HCT116 (cell line): ENCODE measurements around the gene NFIB. TPM values are rescaled to one million over a fixed set of nuclear protein-coding genes. Genes with fewer than 3 reads are reported as not detected.

Experiments used
- ATAC-seq: fragments of 200-7000 bp; cut with Tn5 transposase; 2 replicates; pipeline ENCODE4 v1.9.1; 2020; ENCODE audit warnings: mild to moderate bottlenecking, moderate library complexity
- BruUV-seq: library from RNA; stranded (reverse); fragments of 400-500 nt; replicated peaks from 2 replicates; lab custom pipeline; 2021; lab: Mats Ljungman, UMichigan
- CTCF ChIA-PET: fragments of 300-600 bp; sonication (Branson Sonifier 250); formaldehyde crosslinking; loops from one replicate; lab custom pipeline; 2021; ENCODE audit warnings: antibody characterized with exemption; lab: Charles Lee
- POLR2A ChIA-PET: fragments of 300-600, 350-600 bp; sonication (Branson Sonifier 250); formaldehyde crosslinking; loops from one replicate; lab custom pipeline; 2021; ENCODE audit warnings: antibody characterized with exemption; lab: Charles Lee
- RAD21 ChIA-PET, 2 experiments: fragments of 300-600 bp; sonication (Branson Sonifier 250); formaldehyde crosslinking; loops; one replicate each; lab custom pipeline; 2023; ENCODE audit warnings: low total read pairs in 2 of 2; ENCODE audit not compliant: uncharacterized antibody in 2 of 2, unreplicated experiment in 2 of 2, low non-redundant PET in 1 of 2; lab: Charles Lee
- DNase-seq: peaks from one replicate; pipeline ENCODE4 v3.0.0-alpha.2; 2010; ENCODE audit warnings: low read depth, low spot score
- H2AFZ ChIP-seq: fragments of 200-600 bp; shearing (Covaris generic), sonication (generic); 2 replicates; pipeline ENCODE4 v1.6.1; 2017; ENCODE audit warnings: low read depth, mixed run types, mixed read lengths, antibody characterized with exemption, low read length; ENCODE audit not compliant: poor library complexity, severe bottlenecking
- H3K27ac ChIP-seq: 2 replicates; pipeline ENCODE4 v1.5.1; 2012; ENCODE audit warnings: low read depth, low read length
- H3K27me3 ChIP-seq: fragments of 200-600 bp; sonication (generic); 2 replicates; pipeline ENCODE4 v1.6.1; 2016; ENCODE audit warnings: mixed run types, low read length, mixed read lengths; ENCODE audit not compliant: insufficient read depth
- H3K36me3 ChIP-seq, 2 experiments: fragments of 200-500 bp in 1 of 2; fragments of 200-600 bp in 1 of 2; sonication (Bioruptor generic) in 1 of 2; sonication (generic) in 1 of 2; 2 replicates each; pipeline versions ENCODE4 v1.5.1 to v1.6.1; 2014 to 2016; ENCODE audit warnings: low read length in 2 of 2, inconsistent platforms in 1 of 2, mixed read lengths in 1 of 2, mixed run types in 1 of 2; ENCODE audit not compliant: insufficient read depth in 2 of 2, control insufficient read depth in 1 of 2
- H3K4me1 ChIP-seq, 2 experiments: fragments of 200-600 bp in 1 of 2; sonication (generic) in 1 of 2; 2 replicates each; pipeline versions ENCODE4 v1.5.1 to v1.6.1; 2012 to 2017; ENCODE audit warnings: low read length in 2 of 2, inconsistent platforms in 1 of 2, mild to moderate bottlenecking in 1 of 2, mixed read lengths in 1 of 2, mixed run types in 1 of 2, moderate library complexity in 1 of 2; ENCODE audit not compliant: insufficient read depth in 2 of 2, control insufficient read depth in 1 of 2
- H3K4me2 ChIP-seq: fragments of 200-600 bp; sonication (generic); 2 replicates; pipeline ENCODE4 v1.6.1; 2017; ENCODE audit warnings: mixed run types, low read length, mixed read lengths
- H3K4me3 ChIP-seq, 2 experiments: fragments of 200-600 bp in 1 of 2; sonication (generic) in 1 of 2; replicated peaks in 1 of 2; 2 replicates each; pipeline ENCODE4 v1.5.1; 2011 to 2016; ENCODE audit warnings: low read length in 2 of 2, control low read depth in 1 of 2, low read depth in 1 of 2, mild to moderate bottlenecking in 1 of 2, mixed read lengths in 1 of 2, mixed run types in 1 of 2
- H3K79me2 ChIP-seq: fragments of 200-600 bp; sonication (generic); 2 replicates; pipeline ENCODE4 v1.6.1; 2017; ENCODE audit warnings: mild to moderate bottlenecking, mixed run types, low read length, moderate library complexity, mixed read lengths; ENCODE audit not compliant: insufficient read depth
- H3K9ac ChIP-seq: fragments of 200-600 bp; sonication (generic); 2 replicates; pipeline ENCODE4 v1.6.1; 2016; ENCODE audit warnings: low read length, mixed read lengths
- H3K9me2 ChIP-seq: fragments of 200-600 bp; sonication (generic), shearing (Covaris generic); 2 replicates; pipeline ENCODE4 v1.6.1; 2017; ENCODE audit warnings: mixed run types, mild to moderate bottlenecking, moderate library complexity; ENCODE audit not compliant: insufficient read depth
- H3K9me3 ChIP-seq, 2 experiments: fragments of 200-500 bp in 1 of 2; fragments of 200-600 bp in 1 of 2; sonication (Bioruptor generic) in 1 of 2; sonication (generic) in 1 of 2; 2 replicates each; pipeline ENCODE4 v1.6.1; 2014 to 2017; ENCODE audit warnings: low read length in 2 of 2, mixed read lengths in 2 of 2, inconsistent platforms in 1 of 2, low read depth in 1 of 2, mild to moderate bottlenecking in 1 of 2, mixed run types in 1 of 2, moderate library complexity in 1 of 2; ENCODE audit not compliant: control insufficient read depth in 1 of 2, insufficient read depth in 1 of 2
- H4K20me1 ChIP-seq: fragments of 200-600 bp; sonication (generic), shearing (Covaris generic); 2 replicates; pipeline ENCODE4 v1.6.1; 2017; ENCODE audit warnings: mixed run types, mild to moderate bottlenecking, moderate library complexity; ENCODE audit not compliant: insufficient read depth
- CEBPB ChIP-seq: IDR thresholded peaks from 2 replicates; pipeline ENCODE4 v1.6.1; 2012; ENCODE audit warnings: low read depth
- EGR1 ChIP-seq: IDR thresholded peaks from 2 replicates; pipeline ENCODE4 v1.6.1; 2012; ENCODE audit warnings: low read depth
- ELF1 ChIP-seq: IDR thresholded peaks from 2 replicates; pipeline ENCODE4 v1.6.1; 2012; ENCODE audit warnings: low read depth, borderline replicate concordance
- FOSL1 ChIP-seq: IDR thresholded peaks from 2 replicates; pipeline ENCODE4 v1.6.1; 2012; ENCODE audit warnings: low read depth
- JUND ChIP-seq: IDR thresholded peaks from 2 replicates; pipeline ENCODE4 v1.6.1; 2012
- SP1 ChIP-seq: IDR thresholded peaks from 2 replicates; pipeline ENCODE4 v1.6.1; 2012; ENCODE audit warnings: low read depth
- TCF7L2 ChIP-seq: IDR thresholded peaks from 2 replicates; pipeline ENCODE4 v1.7.0; 2011; ENCODE audit warnings: borderline replicate concordance, inconsistent platforms; ENCODE audit not compliant: insufficient read depth, insufficient read length; ENCODE audit errors: extremely low read depth
- YY1 ChIP-seq: IDR thresholded peaks from 2 replicates; pipeline ENCODE4 v1.6.1; 2011; ENCODE audit warnings: low read length, low read depth, moderate library complexity, mild to moderate bottlenecking; ENCODE audit not compliant: insufficient replicate concordance; ENCODE audit errors: extremely low read depth
- ZFX ChIP-seq: fragments of 450-650 bp; IDR thresholded peaks from 2 replicates; pipeline ENCODE4 v1.6.1; 2017
- intact Hi-C: fragments of 100-400 bp; cut with micrococcal nuclease; formaldehyde crosslinking; loops from 2 replicates; pipeline ENCODE4 v1.10.0; 2022
- total RNA-seq: library from RNA; stranded (reverse); gene quantifications from one replicate; pipeline ENCODE4 v1.2.1, GENCODE V29; 2021; ENCODE audit not compliant: unreplicated experiment
- TF ChIP-seq, protein P1 (sequence below): IDR thresholded peaks from 2 replicates; pipeline ENCODE4 v1.6.1; 2012
- TF ChIP-seq, protein P2 (sequence below): IDR thresholded peaks from 2 replicates; pipeline ENCODE4 v1.6.1; 2012
- TF ChIP-seq, protein P3 (sequence below), 3 experiments: fragments of 200-600 bp in 1 of 3; sonication (generic) in 1 of 3; IDR thresholded peaks in 2 of 3; conservative IDR thresholded peaks in 1 of 3; 2 replicates each; pipeline ENCODE4 v1.5.1; 2012 to 2017; ENCODE audit warnings: low read depth in 2 of 3, low read length in 2 of 3, antibody characterized with exemption in 1 of 3, borderline replicate concordance in 1 of 3, control low read depth in 1 of 3, mild to moderate bottlenecking in 1 of 3, mixed read lengths in 1 of 3, mixed run types in 1 of 3, moderate library complexity in 1 of 3; ENCODE audit not compliant: insufficient read depth in 1 of 3
- TF ChIP-seq, protein P4 (sequence below): IDR thresholded peaks from 2 replicates; pipeline ENCODE4 v1.6.1; 2012; ENCODE audit warnings: low read depth

Gene NFIB
- total RNA-seq, 1 experiment from 2014 or later: 6.6 TPM

DNA sequence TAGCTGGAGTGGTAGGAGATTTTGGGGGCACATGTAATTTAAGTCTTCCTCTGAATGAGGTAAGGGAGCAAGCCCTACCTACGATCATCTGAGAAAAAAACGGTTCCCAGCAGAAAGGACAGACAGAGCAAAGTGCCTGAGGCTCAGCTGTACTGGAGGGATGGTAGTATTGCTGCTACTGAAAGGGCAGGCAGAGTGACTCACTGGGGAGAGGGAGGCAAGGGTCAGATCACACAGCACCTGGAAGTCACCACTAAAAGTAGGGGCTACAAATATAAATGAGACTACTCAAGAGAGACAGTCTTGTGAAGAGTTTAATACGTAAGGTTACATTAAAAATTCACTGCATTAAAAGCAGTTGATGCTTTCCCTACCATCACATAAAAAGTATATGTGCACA lies 75.9 kb downstream of the NFIB start:
- ATAC-seq (peak; percentile 85), DNase-seq (no peak)
- peak overlapping the region; percentile 21; the same call in 1 of the 2 replicates for H3K27ac ChIP-seq
- BruUV-seq: no TSS peak
- no peak overlapping the region for H3K9ac ChIP-seq
- no peak overlapping the region for H2AFZ ChIP-seq
- CTCF ChIA-PET: no interaction called here
- no peaks in the 10 kb centered on the region for H3K9me3 ChIP-seq
- 0 out of 4 replicates have a peak overlapping the region, but pooled peaks of 1 of the 2 experiments have one; percentile 12 for H3K4me3 ChIP-seq
- no peaks in the 10 kb centered on the region for H3K36me3 ChIP-seq
- no peak for TF ChIP-seq FOSL1
- TF ChIP-seq, protein P1, sequence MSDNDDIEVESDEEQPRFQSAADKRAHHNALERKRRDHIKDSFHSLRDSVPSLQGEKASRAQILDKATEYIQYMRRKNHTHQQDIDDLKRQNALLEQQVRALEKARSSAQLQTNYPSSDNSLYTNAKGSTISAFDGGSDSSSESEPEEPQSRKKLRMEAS: no peak
- no peak for TF ChIP-seq ZFX
- TF ChIP-seq, protein P2, sequence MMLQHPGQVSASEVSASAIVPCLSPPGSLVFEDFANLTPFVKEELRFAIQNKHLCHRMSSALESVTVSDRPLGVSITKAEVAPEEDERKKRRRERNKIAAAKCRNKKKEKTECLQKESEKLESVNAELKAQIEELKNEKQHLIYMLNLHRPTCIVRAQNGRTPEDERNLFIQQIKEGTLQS: no peak
- no peak for TF ChIP-seq EGR1
- TF ChIP-seq CEBPB: no peak
- TF ChIP-seq TCF7L2: no peak
- peak overlapping the region; percentile 53 for H3K4me2 ChIP-seq
- intact Hi-C loops: loop anchor here (5.0 kb wide), 1 partner anchor 61 kb away; no protein-coding TSS in a partner anchor
- H3K79me2 ChIP-seq: no peaks in the 10 kb centered on the region
- no peaks in the 10 kb centered on the region for H3K9me2 ChIP-seq
- H3K27me3 ChIP-seq: no peaks in the 10 kb centered on the region
- peaks cover 6 to 16% of the 10 kb centered on the region in 2 experiments; a peak in 3 of 4 replicates for H3K4me1 ChIP-seq
- RAD21 ChIA-PET: interaction anchor here in 1 of 2 experiments (0.7 kb wide), 1 partner anchor 196 kb away, joined by 13 read pairs; no protein-coding TSS in a partner anchor
- no peaks in the 10 kb centered on the region for H4K20me1 ChIP-seq
- POLR2A ChIA-PET: no interaction called here

DNA sequence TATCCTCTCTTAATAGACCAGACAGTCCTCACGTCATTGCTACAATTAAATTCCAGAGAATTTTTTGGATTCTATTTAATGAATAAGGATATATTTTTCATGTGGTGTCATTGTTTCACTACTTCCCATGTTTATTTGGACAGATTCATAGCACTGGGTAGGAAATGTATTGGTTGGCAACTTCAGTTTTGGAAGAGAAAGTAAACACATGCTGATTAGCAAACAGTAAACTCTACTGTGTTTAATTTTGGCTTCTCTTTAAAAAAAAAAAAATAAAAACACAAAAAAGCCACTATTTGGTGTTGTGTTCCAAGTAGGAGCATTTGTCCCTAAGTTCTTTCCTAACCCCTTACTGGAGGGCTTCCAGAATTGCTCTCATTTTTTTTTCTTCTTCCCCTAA lies 77.3 kb downstream of the NFIB start:
- Histone ChIP-seq H3K9me3 (no peaks in the 10 kb centered on the region), H2AFZ (no peak overlapping the region), H3K4me1 (peaks cover 6 to 16% of the 10 kb centered on the region in 2 experiments; a peak in 3 of 4 replicates), H3K79me2 (no peaks in the 10 kb centered on the region), H3K9ac (no peak overlapping the region), H3K4me2 (no peak overlapping the region), H3K9me2 (no peaks in the 10 kb centered on the region), H3K36me3 (no peaks in the 10 kb centered on the region), H3K4me3 (no peak overlapping the region), H4K20me1 (no peaks in the 10 kb centered on the region), H3K27me3 (no peaks in the 10 kb centered on the region), H3K27ac (no peak overlapping the region)
- no TSS peak for BruUV-seq
- ChIA-PET RAD21 (no interaction called here), CTCF (no interaction called here), POLR2A (no interaction called here)
- no peak for ATAC-seq
- intact Hi-C loops: loop anchor here (5.0 kb wide), 1 partner anchor 59 kb away; no protein-coding TSS in a partner anchor
- DNase-seq: no peak
- TF ChIP-seq, protein P3, sequence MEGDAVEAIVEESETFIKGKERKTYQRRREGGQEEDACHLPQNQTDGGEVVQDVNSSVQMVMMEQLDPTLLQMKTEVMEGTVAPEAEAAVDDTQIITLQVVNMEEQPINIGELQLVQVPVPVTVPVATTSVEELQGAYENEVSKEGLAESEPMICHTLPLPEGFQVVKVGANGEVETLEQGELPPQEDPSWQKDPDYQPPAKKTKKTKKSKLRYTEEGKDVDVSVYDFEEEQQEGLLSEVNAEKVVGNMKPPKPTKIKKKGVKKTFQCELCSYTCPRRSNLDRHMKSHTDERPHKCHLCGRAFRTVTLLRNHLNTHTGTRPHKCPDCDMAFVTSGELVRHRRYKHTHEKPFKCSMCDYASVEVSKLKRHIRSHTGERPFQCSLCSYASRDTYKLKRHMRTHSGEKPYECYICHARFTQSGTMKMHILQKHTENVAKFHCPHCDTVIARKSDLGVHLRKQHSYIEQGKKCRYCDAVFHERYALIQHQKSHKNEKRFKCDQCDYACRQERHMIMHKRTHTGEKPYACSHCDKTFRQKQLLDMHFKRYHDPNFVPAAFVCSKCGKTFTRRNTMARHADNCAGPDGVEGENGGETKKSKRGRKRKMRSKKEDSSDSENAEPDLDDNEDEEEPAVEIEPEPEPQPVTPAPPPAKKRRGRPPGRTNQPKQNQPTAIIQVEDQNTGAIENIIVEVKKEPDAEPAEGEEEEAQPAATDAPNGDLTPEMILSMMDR (IDR thresholded peaks at IDR 0.05 in 2 of 3, conservative IDR thresholded peaks at IDR 0.05 in 1 of 3; ENCODE audit: borderline replicate concordance in 1 of 3, insufficient read depth in 1 of 3, low read depth in 2 of 3, low read length in 2 of 3): no peak
- TF ChIP-seq YY1 (no peak), SP1 (no peak), JUND (no peak), ELF1 (no peak), EGR1 (no peak), ZFX (no peak), TCF7L2 (no peak), FOSL1 (no peak)
- TF ChIP-seq, protein P4, sequence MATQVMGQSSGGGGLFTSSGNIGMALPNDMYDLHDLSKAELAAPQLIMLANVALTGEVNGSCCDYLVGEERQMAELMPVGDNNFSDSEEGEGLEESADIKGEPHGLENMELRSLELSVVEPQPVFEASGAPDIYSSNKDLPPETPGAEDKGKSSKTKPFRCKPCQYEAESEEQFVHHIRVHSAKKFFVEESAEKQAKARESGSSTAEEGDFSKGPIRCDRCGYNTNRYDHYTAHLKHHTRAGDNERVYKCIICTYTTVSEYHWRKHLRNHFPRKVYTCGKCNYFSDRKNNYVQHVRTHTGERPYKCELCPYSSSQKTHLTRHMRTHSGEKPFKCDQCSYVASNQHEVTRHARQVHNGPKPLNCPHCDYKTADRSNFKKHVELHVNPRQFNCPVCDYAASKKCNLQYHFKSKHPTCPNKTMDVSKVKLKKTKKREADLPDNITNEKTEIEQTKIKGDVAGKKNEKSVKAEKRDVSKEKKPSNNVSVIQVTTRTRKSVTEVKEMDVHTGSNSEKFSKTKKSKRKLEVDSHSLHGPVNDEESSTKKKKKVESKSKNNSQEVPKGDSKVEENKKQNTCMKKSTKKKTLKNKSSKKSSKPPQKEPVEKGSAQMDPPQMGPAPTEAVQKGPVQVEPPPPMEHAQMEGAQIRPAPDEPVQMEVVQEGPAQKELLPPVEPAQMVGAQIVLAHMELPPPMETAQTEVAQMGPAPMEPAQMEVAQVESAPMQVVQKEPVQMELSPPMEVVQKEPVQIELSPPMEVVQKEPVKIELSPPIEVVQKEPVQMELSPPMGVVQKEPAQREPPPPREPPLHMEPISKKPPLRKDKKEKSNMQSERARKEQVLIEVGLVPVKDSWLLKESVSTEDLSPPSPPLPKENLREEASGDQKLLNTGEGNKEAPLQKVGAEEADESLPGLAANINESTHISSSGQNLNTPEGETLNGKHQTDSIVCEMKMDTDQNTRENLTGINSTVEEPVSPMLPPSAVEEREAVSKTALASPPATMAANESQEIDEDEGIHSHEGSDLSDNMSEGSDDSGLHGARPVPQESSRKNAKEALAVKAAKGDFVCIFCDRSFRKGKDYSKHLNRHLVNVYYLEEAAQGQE: no peak
- TF ChIP-seq, protein P2: no peak
